Left hindlimb (tissue), 1 donor: Measurements from ENCODE around the gene C11orf68.
"Not testable (repeated sequence)": the region's sequence is repeated elsewhere in the genome, so short reads cannot be mapped to it uniquely, and the experiment has no call there.

ENCODE experiments used
- DNase-seq: peaks from one replicate; pipeline ENCODE4 v3.0.0-alpha.2; 2018

C11orf68 gene

DNA sequence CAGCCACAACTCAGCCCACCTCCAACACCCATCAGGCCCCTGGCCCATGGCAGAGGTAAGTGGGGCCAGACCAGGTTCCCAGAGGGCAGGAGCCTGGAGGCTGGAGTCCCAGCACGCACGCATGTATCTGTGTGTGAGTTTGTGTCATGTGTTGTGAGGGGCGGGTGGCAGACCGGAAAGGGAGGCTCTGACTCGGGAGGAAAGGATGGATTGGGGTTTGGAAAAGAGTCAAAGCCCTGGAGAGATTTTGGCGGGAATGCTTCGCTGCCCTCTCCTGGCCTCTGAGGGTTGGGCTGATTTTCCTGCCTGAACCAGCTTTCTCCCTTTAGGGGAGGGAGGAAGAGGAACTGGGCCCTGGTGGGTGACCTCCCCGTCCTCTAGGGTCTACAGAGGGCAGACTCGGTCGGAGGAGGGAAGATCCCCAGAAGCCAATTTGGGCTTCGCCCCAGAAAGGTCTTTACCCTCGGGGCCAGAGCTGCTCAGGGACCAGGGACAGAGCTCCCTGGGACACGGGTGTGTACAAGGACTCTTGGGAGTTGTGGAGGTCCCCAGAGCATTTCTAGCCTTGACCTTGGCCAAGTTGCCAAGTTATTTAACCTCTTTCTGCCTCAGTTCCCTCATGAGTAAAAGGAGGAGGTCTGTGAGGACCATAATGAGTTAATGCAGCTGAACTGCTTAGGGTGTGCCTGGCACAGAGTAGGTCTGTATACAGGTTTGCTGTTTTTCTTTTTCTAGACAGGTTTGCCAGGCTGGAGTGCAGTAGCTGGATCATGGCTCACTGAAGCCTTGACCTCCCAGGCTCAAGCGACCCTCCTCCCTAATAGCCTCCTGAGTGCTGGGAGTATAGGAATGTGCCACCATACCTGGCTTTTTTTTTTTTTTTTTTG is 6.9 kb downstream of the C11orf68 start:
- DNase-seq, result peak; percentile 83

GRCh38 chr11:65907878-65908277 is 11.0 kb downstream of the C11orf68 start:
- no peak for DNase-seq

DNA sequence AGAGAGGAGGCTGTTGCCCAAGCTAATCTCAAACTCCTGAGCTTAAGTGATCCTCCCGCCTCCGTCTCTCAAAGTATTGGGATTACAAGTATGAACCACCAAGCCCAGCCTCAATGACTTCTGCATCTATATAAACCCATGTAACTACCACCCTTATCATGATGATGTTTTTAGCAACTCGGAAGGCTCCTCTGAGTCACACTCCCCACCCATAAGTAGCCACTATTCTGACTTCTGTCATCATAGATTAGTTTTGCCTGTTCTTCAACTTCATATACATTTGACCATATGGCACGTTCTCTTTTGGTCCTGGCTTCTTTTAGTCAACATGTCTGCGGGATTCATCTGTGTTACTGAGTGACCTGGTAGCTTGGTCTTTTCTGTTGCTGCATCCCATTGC is 12.3 kb downstream of the C11orf68 start:
- DNase-seq, result no peak

DNA sequence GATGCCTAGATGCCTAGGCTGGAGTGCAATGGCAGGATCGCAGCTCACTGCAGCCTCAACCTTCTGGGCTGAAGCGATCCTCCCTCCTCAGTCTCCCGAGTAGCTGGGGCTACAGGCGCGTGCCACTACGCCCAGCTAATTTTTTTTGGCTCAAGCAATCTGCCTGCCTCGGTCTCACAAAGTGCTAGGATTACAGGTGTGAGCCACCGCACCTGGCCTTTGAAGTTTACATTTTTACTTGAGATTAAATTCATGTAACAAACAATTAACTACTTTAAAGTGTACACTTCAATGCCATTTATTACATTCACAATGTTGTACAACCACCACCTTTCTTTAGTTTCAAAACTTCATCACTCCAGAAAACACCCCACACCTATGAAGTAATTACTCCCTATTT is 15.1 kb downstream of the C11orf68 start:
- no peak for DNase-seq

DNA sequence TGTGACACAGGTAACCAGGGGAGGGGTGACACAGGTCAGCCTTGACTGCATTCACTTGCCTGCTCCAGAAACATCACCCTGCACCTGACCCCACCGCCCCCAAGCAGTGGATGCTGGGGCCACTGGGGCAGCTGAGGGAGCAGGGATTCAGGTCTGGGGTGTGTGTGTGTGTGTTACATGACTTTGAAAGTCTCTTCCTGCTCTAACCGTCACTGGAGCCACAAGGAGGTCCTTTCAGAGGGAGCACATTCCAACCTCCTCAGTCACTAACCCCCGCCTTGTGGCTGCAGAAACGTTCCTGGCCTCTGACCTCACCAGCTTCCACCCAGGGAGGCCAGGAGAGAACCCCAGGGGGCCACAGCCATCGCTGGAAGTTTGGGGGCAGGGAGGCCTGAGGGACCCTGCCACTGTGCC is 15.8 kb downstream of the C11orf68 start:
- DNase-seq, result no peak

GRCh38 chr11:65900899-65901180 is 18.0 kb downstream of the C11orf68 start:
- DNase-seq, result no peak

DNA sequence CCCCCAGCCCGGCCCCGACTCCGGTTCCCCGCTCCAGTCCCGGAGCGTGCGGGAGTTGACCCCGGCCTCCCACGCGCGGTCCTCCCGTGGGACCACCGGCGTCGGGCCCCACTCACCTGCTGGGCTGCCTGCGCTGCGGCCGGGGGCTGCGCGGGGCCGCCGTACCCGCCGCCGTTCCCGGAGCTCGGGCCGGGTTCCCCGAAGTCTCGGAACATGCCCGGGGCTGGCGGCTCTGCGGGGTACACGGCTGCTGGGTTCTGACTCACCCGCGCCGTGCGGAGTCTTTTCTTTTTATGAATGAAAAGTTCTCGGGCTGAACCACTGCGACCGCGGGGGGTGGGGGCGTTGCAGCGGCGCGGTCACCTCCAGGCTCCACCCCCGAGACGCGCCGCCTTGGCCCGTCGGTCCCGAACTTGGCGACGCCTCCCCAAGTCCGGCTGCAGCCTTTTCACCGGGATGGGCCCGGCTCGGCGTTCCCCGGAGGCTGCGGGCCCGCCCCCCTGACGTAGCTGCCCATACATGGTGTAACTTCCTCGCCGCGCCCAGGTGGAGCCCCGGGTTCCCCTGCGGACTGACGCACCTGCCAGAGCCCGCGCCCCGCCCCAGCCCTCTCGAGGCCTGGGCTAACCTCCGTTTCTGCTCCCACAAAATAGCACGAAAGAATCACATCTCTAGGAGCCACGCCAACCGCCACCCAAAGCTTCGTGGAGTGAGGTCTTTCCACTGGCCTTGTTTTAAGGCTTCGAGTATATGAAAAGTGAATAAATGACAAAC is 18.6 kb downstream of the C11orf68 start, which contains the start of gene FOSL1:
FOSL1 (minus strand) TSS at position 264 of the 774 bp plus-strand sequence; CDS start at position 215, 49 bp downstream.
- peak; percentile 65 for DNase-seq

DNA sequence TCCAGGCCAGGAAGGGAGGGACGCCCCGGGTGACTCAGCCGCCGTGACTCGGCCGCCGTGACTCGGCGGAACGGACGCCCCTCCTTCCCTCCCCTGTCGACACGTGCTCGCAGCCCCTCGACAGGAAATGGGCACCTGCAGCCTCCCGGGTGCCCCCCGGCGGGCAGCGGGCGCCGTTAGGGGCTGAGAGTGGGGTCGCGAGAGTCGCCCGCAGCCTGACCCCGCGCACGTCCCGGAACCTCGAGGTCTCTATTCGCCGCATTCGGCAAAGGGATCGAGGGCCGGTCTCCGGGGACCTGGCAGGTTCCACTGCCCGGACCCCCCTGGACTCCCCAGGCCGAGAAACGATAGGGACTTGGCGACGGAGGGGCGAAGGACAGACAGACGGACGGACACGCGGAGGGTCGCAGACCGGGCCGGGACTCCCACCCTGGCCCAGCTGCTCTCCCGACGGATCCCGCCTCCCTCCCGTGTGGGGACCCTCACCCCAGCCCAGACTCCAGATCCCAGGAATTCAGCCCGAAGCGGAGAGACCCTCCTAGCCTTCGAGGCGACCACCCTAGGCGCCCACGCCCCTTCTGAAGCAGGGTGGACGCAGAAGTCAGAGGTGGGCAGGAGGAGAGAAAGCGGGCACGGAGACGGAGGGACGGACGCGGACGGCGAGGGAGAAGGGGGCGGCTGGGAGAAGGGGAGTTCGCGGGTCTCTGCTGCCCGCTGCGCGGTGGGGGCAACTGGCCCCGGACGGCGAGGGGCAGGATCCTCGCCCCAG is 19.3 kb downstream of the C11orf68 start:
- peak; percentile 41 for DNase-seq

DNA sequence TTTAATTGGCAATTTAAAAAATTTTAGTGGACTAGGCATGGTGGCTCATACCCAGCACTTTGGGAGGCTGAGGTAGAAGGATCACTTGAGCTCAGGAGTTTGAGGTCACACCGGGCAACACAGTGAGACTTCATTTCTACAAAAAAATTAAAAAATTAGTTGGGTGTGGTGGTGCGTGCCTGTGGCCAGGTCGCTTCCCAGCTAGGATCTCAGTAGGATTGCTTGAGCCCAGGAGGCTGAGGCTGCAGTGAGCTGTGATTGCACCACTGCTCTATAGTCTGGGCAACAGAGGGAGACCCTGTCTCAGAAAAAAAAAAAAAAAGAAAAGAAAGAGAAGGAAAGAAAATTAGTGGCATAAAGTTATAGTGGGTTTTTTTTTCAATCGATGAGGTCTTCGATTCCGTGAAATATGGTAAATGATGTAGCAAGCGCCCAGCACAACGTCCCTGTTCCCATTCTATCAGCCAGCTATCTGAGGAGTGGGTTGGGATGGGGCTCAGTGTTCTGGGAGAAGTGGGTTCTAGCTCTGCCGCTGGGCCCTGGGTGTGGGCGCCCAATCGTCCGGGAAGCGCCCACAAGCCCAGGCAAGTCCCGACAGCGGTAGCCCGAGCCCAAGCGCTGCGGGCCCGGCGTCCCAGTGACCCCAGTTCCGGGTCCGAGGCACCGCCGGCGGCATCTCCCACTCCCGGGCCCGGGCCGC is 20.1 kb downstream of the C11orf68 start:
- DNase-seq, result no peak

GRCh38 chr11:65897020-65897471 is 21.8 kb downstream of the C11orf68 start:
- DNase-seq, result no peak

- no peak for DNase-seq
These were observed 22.5 kb downstream of the C11orf68 start for GRCh38 chr11:65896034-65896999.

- DNase-seq, result no peak
These were observed 23.3 kb downstream of the C11orf68 start for GRCh38 chr11:65895482-65895981.

DNA sequence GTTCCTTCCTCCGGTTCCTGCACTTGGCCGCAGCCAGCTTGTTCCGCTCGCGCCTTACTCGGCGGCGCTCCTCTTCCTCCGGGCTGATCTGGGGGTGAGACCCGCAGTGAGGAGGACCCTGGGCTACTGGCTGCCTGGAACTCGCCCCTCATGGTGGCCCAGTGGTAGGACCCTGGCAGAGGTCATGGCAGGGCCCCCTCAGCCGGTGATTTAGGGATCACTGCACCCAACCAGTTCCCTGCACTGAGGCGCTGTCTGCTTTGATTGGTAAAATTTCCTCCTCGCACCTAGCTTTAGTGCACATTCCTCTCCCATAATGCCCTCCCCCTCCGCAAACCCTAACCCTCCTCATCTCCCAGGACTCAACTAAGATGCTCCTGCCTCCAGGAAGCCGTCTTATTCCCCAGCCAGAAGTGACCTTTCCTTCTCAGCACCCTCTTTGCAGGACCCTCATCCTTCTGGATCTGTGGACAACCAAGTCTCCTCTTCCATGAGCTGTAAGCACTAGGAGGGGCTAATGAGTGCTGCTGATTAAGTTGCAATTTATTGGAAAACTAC is 24.7 kb downstream of the C11orf68 start:
- peak; percentile 34 for DNase-seq

DNA sequence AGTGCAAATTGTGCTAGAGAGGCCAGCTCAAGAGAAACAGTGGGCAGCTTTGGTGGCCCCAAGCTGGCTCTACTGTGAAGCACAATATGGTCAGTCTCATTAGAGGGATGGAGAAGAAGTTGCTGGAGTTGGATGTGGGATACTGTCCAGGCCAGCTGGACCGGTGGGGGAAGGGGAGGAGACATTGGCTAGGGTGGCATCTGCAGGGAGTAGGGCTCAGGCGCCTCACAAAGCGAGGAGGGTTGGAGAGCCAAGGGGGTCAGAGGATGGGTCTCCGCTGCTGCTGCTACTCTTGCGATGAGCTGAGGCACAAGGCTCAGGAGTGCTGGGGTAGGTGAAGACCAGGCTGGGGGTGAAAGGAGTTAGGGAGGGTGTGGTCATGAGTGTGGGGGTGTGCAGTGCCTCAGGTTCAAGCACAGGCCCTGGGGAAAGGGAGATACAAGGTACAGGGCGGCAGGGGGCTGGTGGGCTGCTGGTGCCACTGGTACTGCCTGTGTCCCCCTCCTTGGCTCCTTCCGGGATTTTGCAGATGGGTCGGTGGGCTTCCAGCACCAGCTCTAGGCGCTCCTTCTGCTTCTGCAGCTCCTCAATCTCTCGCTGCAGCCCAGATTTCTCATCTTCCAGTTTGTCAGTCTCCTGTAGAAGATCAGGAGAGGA is 26.1 kb downstream of the C11orf68 start:
- DNase-seq, result peak; percentile 20

- not testable (repeated sequence) for DNase-seq
These were observed 26.7 kb downstream of the C11orf68 start for GRCh38 chr11:65892137-65892540.

GRCh38 chr11:65891219-65892136 is 27.4 kb downstream of the C11orf68 start:
- peak; percentile 54 for DNase-seq

DNA sequence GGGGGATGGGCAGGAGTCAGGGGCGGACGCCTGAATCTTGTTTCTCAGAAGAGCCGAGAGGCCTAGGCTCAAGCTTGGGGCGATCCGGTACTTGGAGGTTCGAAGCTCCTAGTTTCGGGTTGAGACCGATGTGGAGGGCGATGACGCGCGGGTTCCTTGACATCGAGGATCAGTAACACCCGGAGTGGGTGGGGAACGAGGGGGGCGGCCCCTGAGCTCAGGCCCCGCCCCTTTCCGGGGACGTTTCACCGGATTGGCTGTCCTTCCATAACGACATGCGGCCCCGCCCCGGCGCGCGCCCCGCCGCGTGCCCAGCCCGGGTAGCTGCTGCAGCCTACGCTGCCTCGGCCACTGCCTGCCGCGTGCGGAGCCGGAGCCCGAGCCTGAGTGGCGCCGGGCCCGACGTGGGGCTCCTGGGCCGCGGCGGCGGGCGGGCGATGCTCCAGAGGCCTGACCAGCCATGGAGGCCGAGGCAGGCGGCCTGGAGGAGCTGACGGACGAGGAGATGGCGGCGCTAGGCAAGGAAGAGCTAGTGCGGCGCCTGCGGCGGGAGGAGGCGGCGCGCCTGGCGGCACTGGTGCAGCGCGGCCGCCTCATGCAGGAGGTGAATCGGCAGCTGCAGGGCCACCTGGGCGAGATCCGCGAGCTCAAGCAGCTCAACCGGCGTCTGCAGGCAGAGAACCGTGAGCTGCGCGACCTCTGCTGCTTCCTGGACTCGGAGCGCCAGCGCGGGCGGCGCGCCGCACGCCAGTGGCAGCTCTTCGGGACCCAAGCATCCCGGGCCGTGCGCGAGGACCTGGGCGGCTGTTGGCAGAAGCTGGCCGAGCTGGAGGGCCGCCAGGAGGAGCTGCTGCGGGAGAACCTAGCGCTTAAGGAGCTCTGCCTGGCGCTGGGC is 28.3 kb downstream of the C11orf68 start, which contains the start of gene CCDC85B:
CCDC85B (plus strand) TSS at position 350 of the 895 bp plus-strand sequence; CDS start at position 461, 111 bp downstream.
- DNase-seq, result peak; percentile 98
